Activated T-cell treated with anti-CD3 and anti-CD28 coated beads, Interleukin-2, amount 50 U/mL, for 48 hours (primary cell): Measurements from ENCODE around the gene LRRC2.
"Not testable (repeated sequence)": the region's sequence is repeated elsewhere in the genome, so short reads cannot be mapped to it uniquely, and the experiment has no call there.

Experiments used
- DNase-seq, 2 experiments: peaks; one replicate each; pipeline ENCODE4 v3.0.0-alpha.2; 2020

LRRC2 gene

GRCh38 chr3:46580675-46581074 is 14.6 kb upstream of the LRRC2 start:
- no peak for DNase-seq

DNA sequence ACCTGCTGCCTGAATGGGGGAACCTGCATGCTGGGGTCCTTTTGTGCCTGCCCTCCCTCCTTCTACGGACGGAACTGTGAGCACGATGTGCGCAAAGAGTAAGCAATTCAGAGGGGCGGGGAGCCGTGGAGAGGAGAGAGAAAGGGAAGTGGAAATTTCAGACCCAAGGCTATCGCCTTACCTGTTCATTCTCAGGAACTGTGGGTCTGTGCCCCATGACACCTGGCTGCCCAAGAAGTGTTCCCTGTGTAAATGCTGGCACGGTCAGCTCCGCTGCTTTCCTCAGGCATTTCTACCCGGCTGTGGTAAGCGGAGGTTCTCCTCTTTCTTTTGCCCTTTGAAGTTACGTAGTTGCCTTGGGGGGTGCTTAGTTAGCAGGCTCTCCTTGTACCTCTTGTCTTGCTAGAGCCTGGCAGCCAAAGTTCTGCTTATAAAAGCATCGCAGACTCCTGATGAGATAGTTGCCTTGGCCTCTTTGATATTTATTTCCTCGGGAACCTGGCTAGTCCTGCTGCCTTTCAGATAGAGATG is 13.7 kb upstream of the LRRC2 start:
- no peak for DNase-seq

- DNase-seq: no peak
These were observed 13.1 kb upstream of the LRRC2 start for GRCh38 chr3:46578973-46579755.

GRCh38 chr3:46577580-46578249 is 11.6 kb upstream of the LRRC2 start:
- not testable (repeated sequence) for DNase-seq

- no peak for DNase-seq
These were observed 10.8 kb upstream of the LRRC2 start for GRCh38 chr3:46576879-46577278.

- no peak for DNase-seq
These were observed 10.3 kb upstream of the LRRC2 start for GRCh38 chr3:46576386-46576785.

- no peak for DNase-seq
These were observed 9.6 kb upstream of the LRRC2 start for GRCh38 chr3:46575577-46576222.

DNA sequence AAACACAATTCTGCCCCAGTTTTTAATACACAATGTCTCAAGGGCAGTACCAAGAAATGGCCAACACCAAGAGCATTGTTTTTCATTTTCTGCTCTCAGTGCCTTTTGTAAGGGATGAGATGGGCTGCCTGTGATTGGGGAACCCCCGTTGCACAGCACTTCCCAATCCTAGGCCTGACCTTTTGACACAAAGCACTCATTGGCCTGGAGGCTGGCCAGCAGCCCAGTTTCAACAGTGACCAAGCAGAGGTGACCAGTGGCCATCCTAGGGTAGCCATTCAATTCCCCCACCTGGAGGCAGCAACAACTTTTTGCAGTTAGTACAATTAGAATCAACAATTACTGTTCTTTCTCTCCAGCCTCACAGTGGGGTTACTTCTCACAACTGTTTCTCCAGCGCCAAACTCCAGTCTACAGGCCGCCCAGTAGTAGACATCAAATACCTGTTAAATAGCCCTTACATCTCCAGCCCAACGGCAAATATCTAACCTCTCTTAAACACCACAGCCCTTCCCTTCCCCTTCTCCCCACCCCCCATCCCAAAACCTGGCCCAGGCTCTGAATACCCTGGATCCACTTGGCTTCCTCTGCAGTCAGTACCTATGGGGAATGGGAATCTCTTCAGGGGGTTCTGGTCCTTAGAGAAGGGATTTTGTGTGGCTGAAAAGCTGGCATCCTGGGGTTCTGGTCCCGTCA is 8.9 kb upstream of the LRRC2 start:
- DNase-seq: no peak

GRCh38 chr3:46574243-46574646 is 8.1 kb upstream of the LRRC2 start:
- no peak for DNase-seq

- DNase-seq: no peak
These were observed 7.6 kb upstream of the LRRC2 start for GRCh38 chr3:46573701-46574100.

GRCh38 chr3:46571684-46572083 is 5.6 kb upstream of the LRRC2 start:
- DNase-seq: no peak

- no peak for DNase-seq
These were observed 479 bp downstream of the LRRC2 start for GRCh38 chr3:46565607-46566039.

GRCh38 chr3:46565077-46565476 is 1.0 kb downstream of the LRRC2 start:
- no peak for DNase-seq

- DNase-seq: no peak
These were observed 1.7 kb downstream of the LRRC2 start for GRCh38 chr3:46564190-46565021.

GRCh38 chr3:46561951-46562350 is 4.2 kb downstream of the LRRC2 start:
- no peak for DNase-seq

DNA sequence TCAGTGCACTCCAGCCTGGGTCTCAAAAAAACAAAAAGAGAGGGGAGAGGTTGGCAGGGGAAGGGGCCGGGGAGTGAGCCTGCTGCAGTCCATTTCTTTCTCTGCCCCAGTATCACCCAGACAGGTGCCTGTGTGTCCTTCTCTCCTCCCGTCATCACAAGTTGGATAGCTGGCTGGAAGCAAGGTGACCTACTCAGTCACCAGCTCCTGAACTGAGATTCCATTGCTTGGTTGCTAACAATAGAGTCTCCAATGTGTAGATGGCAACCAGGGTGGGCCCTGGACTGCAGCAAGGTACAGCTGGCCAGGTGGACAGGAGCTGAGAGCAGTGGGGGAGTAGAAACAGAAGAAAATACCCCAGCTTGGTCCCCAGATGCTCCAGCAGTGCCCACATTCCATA is 4.6 kb downstream of the LRRC2 start:
- no peak for DNase-seq

GRCh38 chr3:46559091-46559704 is 6.9 kb downstream of the LRRC2 start:
- DNase-seq: no peak

GRCh38 chr3:46558184-46559043 is 7.7 kb downstream of the LRRC2 start:
- DNase-seq: peak; percentile 76 to 78

GRCh38 chr3:46557814-46558183 is 8.3 kb downstream of the LRRC2 start:
- no peak for DNase-seq

- no peak for DNase-seq
These were observed 12.9 kb downstream of the LRRC2 start for GRCh38 chr3:46553154-46553553.

DNA sequence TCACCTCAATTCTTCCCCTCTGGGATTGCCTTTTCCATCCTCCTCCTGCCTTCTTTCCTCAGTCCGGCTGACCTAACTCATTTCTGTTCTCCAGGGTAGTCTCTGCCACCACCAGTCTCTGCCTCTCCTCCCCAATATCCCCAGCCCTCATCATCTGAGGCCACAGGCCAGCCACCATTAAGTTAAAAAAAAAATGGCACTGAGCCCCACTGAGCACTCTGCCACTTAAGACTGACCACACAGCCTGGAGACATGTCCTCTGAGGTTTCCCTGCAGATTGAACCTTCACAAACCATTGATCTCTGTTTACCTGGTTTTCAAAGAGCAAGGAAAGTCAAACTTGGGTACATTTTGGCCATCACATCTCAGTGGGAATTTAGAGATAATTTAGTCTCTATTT is 13.6 kb downstream of the LRRC2 start:
- no peak for DNase-seq
